Upper lobe of left lung (tissue), 4 donors: ENCODE results near the gene FOXP2.

Experiments
- CTCF ChIP-seq, 6 experiments: fragments of 450-650 bp in 4 of 6; fragments of 200-600 bp in 2 of 6; sonication (generic) in 2 of 6; IDR thresholded peaks; one replicate each; pipeline ENCODE4 v1.5.1; 2016 to 2019; ENCODE audit warnings: antibody characterized with exemption in 6 of 6
- EP300 ChIP-seq, 4 donors: sonication (generic); formaldehyde crosslinking; IDR thresholded peaks; one replicate each; pipeline ENCODE4 v1.5.1; 2017; ENCODE audit warnings: antibody characterized with exemption in 4 of 4, control low read depth in 2 of 4
- POLR2A ChIP-seq, 4 donors: fragments of 450-650 bp; IDR thresholded peaks; one replicate each; pipeline ENCODE4 v1.5.1; 2016 to 2017; ENCODE audit warnings: antibody characterized with exemption in 4 of 4, mild to moderate bottlenecking in 2 of 4

- TF ChIP-seq CTCF (IDR thresholded peaks at IDR 0.05): no peak
- TF ChIP-seq EP300 (IDR thresholded peaks at IDR 0.05): no peak
- no peak for TF ChIP-seq POLR2A (IDR thresholded peaks at IDR 0.05)
Observed at GRCh38 chr7:114647518-114647917, 232.9 kb downstream of the FOXP2 start.
